NCI-H128 (cell line): ENCODE data around the gene MAP2K5.

Experiments
- DNase-seq: peaks from one replicate; lab custom pipeline; 2025; ENCODE audit not compliant: unreplicated experiment; lab: John Stamatoyannopoulos, UW

Gene MAP2K5

DNA sequence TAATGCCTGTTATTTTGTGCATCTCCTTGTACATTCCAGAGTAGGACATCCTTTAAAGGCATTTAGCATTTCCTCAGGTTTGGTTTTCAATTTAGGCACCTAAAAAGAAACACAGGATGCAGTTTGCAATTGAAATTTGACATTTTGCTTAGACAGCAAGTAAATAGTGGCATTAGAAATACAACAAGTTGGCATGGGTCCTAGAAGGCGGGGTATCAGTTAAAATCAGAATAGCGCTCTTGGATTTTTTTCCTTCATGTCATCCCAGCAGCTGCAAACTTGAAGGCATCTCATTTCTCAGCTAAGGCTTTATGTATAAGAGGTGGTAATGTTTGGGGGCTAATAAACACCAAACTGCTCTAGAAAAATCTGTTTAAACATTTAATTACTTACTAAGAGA is 235.3 kb downstream of the MAP2K5 start:
- DNase-seq: no peak

- DNase-seq: no peak
Observed at GRCh38 chr15:67778968-67779548, 236.6 kb downstream of the MAP2K5 start.

DNA sequence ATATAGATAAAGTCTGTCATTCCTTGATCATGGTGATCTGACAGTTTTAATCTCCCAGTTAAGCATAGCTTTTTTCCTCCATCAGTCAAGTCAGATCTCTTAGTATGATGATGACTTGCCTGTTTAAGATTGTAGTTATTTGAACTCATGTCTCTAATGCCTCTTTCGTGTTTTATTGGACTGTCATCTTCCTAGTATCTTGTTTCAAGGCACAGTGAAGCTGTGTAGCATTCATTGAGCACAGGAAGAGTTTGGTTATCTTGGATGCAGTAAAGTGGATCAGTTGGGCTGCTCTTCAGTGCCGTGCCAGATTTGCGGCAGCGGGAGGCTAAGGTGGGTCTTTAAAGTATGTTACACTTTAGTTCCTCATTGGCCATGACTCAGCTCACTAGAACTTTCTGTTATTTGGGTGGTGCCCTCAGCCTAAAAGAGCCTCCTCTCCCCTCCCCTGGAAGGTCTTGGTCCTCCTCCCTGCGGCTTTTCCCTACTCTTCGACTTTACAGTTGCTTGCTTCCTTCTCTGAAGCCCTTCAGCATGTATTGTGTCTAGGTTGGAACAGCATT is 237.1 kb downstream of the MAP2K5 start:
- no peak for DNase-seq

GRCh38 chr15:67781061-67781460 is 238.6 kb downstream of the MAP2K5 start:
- DNase-seq: no peak

GRCh38 chr15:67781907-67782690 is 239.6 kb downstream of the MAP2K5 start:
- DNase-seq: peak; percentile 14

DNA sequence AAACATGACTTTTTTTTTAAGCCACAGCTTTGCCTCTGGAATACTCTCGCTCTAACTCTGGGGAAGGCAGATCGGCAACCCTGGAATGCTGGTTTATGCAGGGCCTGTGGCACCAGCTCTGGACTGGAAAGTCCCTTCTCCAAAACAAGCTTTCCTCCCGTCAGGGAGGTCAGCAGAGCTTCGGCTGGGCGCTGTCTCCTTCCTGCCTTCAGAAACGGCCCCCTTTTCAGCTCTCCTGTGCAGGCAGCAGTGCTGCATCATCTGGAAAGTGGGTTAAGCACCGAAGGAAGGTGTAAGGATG is 240.1 kb downstream of the MAP2K5 start:
- no peak for DNase-seq

DNA sequence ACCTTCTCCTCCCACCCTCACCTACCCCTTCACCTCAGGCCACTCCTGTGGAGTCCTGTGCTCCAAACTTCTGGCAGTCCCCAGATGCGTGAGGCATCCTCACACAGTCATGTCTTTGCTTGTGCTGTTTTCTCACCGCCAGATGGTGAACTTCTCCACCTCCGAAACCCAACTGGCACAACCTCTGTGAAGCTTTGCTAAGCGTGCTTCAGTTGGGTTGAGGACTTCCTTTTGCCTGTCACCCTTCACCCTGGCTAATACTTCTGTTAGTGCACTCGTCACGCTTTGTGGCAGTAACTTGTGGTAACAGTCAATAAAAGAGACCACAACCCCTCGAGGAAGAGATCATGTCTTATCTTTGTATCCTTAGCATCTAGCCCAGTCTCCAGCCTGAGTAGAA is 240.8 kb downstream of the MAP2K5 start:
- DNase-seq: no peak

GRCh38 chr15:67784090-67784781 is 241.7 kb downstream of the MAP2K5 start:
- no peak for DNase-seq

GRCh38 chr15:67784856-67785430 is 242.4 kb downstream of the MAP2K5 start:
- no peak for DNase-seq

- no peak for DNase-seq
Observed at GRCh38 chr15:67785431-67785830, 242.9 kb downstream of the MAP2K5 start.

- DNase-seq: no peak
Observed at GRCh38 chr15:67786646-67787045, 244.1 kb downstream of the MAP2K5 start.

- DNase-seq: no peak
Observed at GRCh38 chr15:67788986-67789385, 246.5 kb downstream of the MAP2K5 start.

DNA sequence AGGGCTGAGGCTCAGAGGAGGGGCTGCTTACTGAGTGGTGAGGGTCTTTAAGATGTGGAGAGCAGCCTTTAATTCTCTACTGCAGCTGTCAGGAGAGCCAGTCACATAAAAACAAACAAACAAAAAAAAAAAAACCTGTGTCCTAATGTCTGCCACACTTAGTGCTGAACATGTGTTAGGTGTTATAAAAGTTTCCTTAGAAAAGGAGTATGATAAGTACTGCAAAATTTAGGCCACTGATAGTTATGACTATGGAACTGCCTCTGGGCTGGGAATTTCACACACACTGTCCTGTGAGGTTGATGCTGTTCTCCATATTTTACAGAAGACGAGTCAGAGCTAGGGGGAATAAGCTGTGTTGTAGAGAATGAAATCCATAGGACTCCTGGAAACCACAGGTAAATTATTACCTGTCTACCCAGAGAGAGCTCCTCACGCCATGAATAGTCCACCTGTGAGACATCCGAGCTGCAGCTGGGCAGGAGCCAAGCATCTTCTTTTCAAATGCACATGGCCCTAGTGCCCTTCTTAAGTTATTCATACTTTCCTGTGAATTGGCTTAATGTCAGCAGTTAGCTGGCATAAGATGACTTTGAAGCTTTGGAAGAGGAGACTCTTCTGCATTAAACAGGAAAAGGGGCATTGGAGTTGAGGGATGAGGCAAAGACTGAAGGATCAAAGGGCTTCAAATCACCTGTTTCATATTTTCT is 248.3 kb downstream of the MAP2K5 start:
- no peak for DNase-seq

GRCh38 chr15:67792250-67792942 is 249.9 kb downstream of the MAP2K5 start:
- no peak for DNase-seq

- DNase-seq: no peak
Observed at GRCh38 chr15:67794832-67795574, 252.5 kb downstream of the MAP2K5 start.

DNA sequence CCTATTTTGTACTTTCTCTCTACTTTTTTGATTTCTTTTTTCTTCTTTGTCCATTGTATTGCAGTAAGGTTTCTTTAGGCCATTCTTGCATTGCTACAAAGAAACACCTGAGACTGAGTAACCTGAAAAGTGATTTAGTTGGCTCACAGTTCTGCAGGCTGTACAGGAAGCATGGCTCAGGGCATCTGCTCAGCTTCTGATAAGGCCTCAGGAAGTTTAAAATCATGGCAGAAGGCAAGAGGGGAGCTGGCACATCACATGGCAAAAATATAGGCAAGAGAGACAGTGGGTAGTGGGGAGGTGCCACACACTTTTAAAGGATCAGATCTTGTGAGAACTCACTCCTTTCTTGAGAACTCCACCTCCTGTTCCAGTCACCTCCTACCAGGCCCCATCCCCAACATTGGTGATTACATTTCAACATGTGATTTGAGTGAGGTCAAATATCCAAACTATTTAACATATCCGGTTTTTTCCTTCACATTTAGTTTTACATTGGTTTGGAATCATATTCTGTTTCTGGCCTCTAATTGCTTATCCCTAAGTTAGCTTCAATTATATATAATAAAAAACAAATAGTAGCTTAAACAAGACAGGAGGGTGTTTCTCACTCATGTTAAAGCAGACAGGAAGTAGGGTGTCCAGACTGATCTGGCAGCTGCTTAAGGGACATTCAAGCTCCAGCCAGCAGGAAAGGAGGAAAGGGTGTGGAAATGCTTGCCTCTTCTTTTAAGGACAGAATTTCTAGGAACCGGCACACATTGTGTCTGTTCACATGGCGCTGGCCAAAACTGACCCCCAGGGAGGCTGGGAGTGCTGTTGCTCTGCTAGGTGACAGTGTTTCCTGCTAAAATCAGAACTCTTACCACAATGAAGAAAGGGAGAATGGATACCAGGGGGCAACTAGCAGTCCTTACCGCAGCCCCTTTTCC is 254.0 kb downstream of the MAP2K5 start:
- DNase-seq: no peak

DNA sequence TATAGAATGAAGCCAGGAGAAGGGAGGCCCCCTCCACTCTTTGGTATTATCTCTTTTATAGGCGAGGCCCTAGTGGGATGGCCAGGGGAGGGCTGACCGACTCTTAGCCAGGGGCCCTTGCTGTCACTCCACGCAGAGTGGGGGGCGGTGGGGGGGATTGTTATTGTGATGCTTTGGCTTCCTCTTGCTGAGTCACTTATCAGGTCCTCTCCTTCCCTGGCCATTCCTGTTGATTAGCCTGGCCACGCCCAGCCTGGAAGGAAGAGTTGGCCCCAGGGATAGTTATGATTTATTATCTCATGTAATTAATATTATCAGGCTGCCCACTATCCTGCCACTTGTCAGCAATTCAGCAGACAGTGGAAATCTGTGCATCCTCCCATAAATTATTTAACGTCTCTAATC is 257.3 kb downstream of the MAP2K5 start:
- no peak for DNase-seq

- no peak for DNase-seq
Observed at GRCh38 chr15:67801142-67801541, 258.6 kb downstream of the MAP2K5 start.
